SK-N-SH (cell line): ENCODE data around the gene UQCRHL. TPM values are rescaled to one million over a fixed set of nuclear protein-coding genes. Genes with fewer than 3 reads are reported as not detected.

Source experiments
- CTCF ChIA-PET: fragments of 300-600, 350-600 bp; formaldehyde crosslinking; extraction: SDS; loops from one replicate; lab custom pipeline; 2021; lab: Yijun Ruan, JAX
- POLR2A ChIA-PET: fragments of 350-600 bp; sonication (Branson Sonifier 250); formaldehyde crosslinking; extraction: SDS; loops from one replicate; lab custom pipeline; 2020; ENCODE audit warnings: antibody characterized with exemption, inconsistent platforms; lab: Yijun Ruan, JAX
- DNase-seq: peaks from one replicate; pipeline ENCODE4 v3.0.0; 2012
- H2AFZ ChIP-seq: fragments of 200-600 bp; sonication (generic); 2 replicates; pipeline ENCODE4 v1.8.1; 2016; ENCODE audit warnings: antibody characterized with exemption, mild to moderate bottlenecking, low read depth
- H3F3A ChIP-seq: fragments of 200-600 bp; sonication (generic); replicated peaks from 2 replicates; pipeline ENCODE3; 2016; ENCODE audit warnings: antibody characterized with exemption, mild to moderate bottlenecking; ENCODE audit not compliant: insufficient read depth
- H3K27ac ChIP-seq, 2 experiments: fragments of 200-500 bp in 1 of 2; fragments of 200-600 bp in 1 of 2; sonication (Bioruptor generic) in 1 of 2; sonication (generic), shearing (Covaris generic) in 1 of 2; 2 replicates each; pipeline versions ENCODE4 v1.5.1 to v1.6.1; 2014 to 2016; ENCODE audit warnings: low read depth in 2 of 2, inconsistent platforms in 1 of 2, low read length in 1 of 2, mild to moderate bottlenecking in 1 of 2, mixed read lengths in 1 of 2
- H3K27me3 ChIP-seq: fragments of 200-600 bp; sonication (generic), shearing (Covaris generic); 2 replicates; pipeline ENCODE4 v1.6.1; 2016; ENCODE audit warnings: mixed run types; ENCODE audit not compliant: insufficient read depth
- H3K36me3 ChIP-seq, 2 experiments: fragments of 200-500 bp in 1 of 2; fragments of 200-600 bp in 1 of 2; sonication (Bioruptor generic) in 1 of 2; sonication (generic) in 1 of 2; replicated peaks in 1 of 2; 2 replicates each; pipeline versions ENCODE3 to v1.5.1; 2014 to 2016; ENCODE audit warnings: low read length in 1 of 2, mild to moderate bottlenecking in 1 of 2; ENCODE audit not compliant: insufficient read depth in 2 of 2, control insufficient read depth in 1 of 2
- H3K4me1 ChIP-seq, 2 experiments: fragments of 200-500 bp in 1 of 2; fragments of 200-600 bp in 1 of 2; sonication (Bioruptor generic) in 1 of 2; sonication (generic), shearing (Covaris generic) in 1 of 2; 2 replicates each; pipeline versions ENCODE4 v1.5.1 to v1.6.1; 2014 to 2016; ENCODE audit warnings: low read depth in 1 of 2, low read length in 1 of 2, mixed run types in 1 of 2; ENCODE audit not compliant: insufficient read depth in 2 of 2, control insufficient read depth in 1 of 2
- H3K4me2 ChIP-seq: fragments of 200-600 bp; sonication (generic), shearing (Covaris generic); 2 replicates; pipeline ENCODE4 v1.6.1; 2017; ENCODE audit warnings: mixed run types
- H3K4me3 ChIP-seq, 2 experiments: fragments of 200-500 bp in 1 of 2; fragments of 200-600 bp in 1 of 2; sonication (Bioruptor generic) in 1 of 2; sonication (generic), shearing (Covaris generic) in 1 of 2; 2 replicates each; pipeline versions ENCODE4 v1.5.1 to v1.8.1; 2014 to 2016; ENCODE audit warnings: low read depth in 2 of 2, inconsistent platforms in 1 of 2, low read length in 1 of 2, mild to moderate bottlenecking in 1 of 2, mixed read lengths in 1 of 2, moderate library complexity in 1 of 2
- H3K79me2 ChIP-seq: fragments of 200-600 bp; sonication (generic); 2 replicates; pipeline ENCODE4 v1.8.1; 2017; ENCODE audit warnings: mild to moderate bottlenecking; ENCODE audit not compliant: insufficient read depth
- H3K9ac ChIP-seq: fragments of 200-600 bp; sonication (generic); 2 replicates; pipeline ENCODE4 v1.6.1; 2017; ENCODE audit warnings: mixed run types
- H3K9me2 ChIP-seq: fragments of 200-600 bp; sonication (generic); 2 replicates; pipeline ENCODE4 v1.6.1; 2017; ENCODE audit warnings: mixed run types
- H3K9me3 ChIP-seq: fragments of 200-600 bp; sonication (generic); 2 replicates; pipeline ENCODE4 v1.6.1; 2017; ENCODE audit warnings: mixed run types, mild to moderate bottlenecking, moderate library complexity
- H4K20me1 ChIP-seq: fragments of 200-600 bp; sonication (generic); 2 replicates; pipeline ENCODE4 v1.6.1; 2017; ENCODE audit warnings: mild to moderate bottlenecking, mixed run types; ENCODE audit not compliant: insufficient read depth
- CHD2 ChIP-seq: fragments of 150-350 bp; IDR thresholded peaks from 2 replicates; pipeline ENCODE4 v1.6.1; 2018; ENCODE audit warnings: low read length; ENCODE audit not compliant: partially characterized antibody
- FOXM1 ChIP-seq: IDR thresholded peaks from 2 replicates; pipeline ENCODE4 v1.4.0; 2012; ENCODE audit warnings: low read depth, mild to moderate bottlenecking
- GABPA ChIP-seq: IDR thresholded peaks from 2 replicates; pipeline ENCODE4 v1.4.0; 2012; ENCODE audit warnings: low read depth, mild to moderate bottlenecking
- GATA2 ChIP-seq: sonication (generic); formaldehyde crosslinking; IDR thresholded peaks from 2 replicates; pipeline ENCODE4 v1.5.0; 2020; ENCODE audit warnings: mild to moderate bottlenecking, missing genetic modification reagents
- JUND ChIP-seq: IDR thresholded peaks from 2 replicates; pipeline ENCODE4 v1.4.0; 2012
- NFIC ChIP-seq: IDR thresholded peaks from 2 replicates; pipeline ENCODE4 v1.4.0; 2012; ENCODE audit warnings: borderline replicate concordance
- RCOR1 ChIP-seq: fragments of 150-350 bp; IDR thresholded peaks from 2 replicates; pipeline ENCODE4 v1.6.1; 2017; ENCODE audit warnings: antibody characterized with exemption, low read length
- REST ChIP-seq: IDR thresholded peaks from 2 replicates; pipeline ENCODE4 v1.6.1; 2012; ENCODE audit warnings: mild to moderate bottlenecking, low read depth, low read length, moderate library complexity
- RFX5 ChIP-seq: IDR thresholded peaks from 2 replicates; pipeline ENCODE4 v1.6.1; 2012; ENCODE audit warnings: mild to moderate bottlenecking, improper control_type of control experiment, low read length
- SIN3A ChIP-seq: IDR thresholded peaks from 2 replicates; pipeline ENCODE4 v1.6.1; 2012; ENCODE audit warnings: low read depth, mild to moderate bottlenecking, low read length, moderate library complexity, borderline replicate concordance
- TCF12 ChIP-seq: IDR thresholded peaks from 2 replicates; pipeline ENCODE4 v1.4.0; 2012
- TEAD4 ChIP-seq: IDR thresholded peaks from 2 replicates; pipeline ENCODE4 v1.4.0; 2012; ENCODE audit warnings: mild to moderate bottlenecking, borderline replicate concordance; ENCODE audit not compliant: insufficient read depth
- YY1 ChIP-seq: IDR thresholded peaks from 2 replicates; pipeline ENCODE4 v1.4.0; 2012; ENCODE audit warnings: low read depth, mild to moderate bottlenecking
- whole genome bisulfite sequencing: methylation state at CpG from one replicate; pipeline ENCODE4 v1.1.6; 2017; ENCODE audit warnings: low lambda C conversion rate; 5-methylcytosine and 5-hydroxymethylcytosine counted together
- polyA plus RNA-seq, 3 experiments: library from polyadenylated mRNA; depleted of rRNA; stranded (reverse); fragments of >200 nt; gene quantifications; 2 replicates each; pipeline ENCODE4 v1.2.3, GENCODE V29; 2012

The UQCRHL gene
- polyA plus RNA-seq, 1 of the 3 experiments (the other 2 are of a cell fraction): 2.8 TPM

GRCh38 chr1:15835741-15836510, 28.5 kb upstream of the UQCRHL start (continued):
- TF ChIP-seq REST (0 out of 2 replicates have a peak, but pooled peaks have one; percentile 42), RCOR1 (peak; percentile 36; the same call in 1 of the 2 replicates), NFIC (no peak), JUND (no peak), CHD2 (peak; percentile 88), SIN3A (no peak; the same call in 1 of the 2 replicates), TCF12 (no peak), RFX5 (no peak), GATA2 (no peak), YY1 (peak; percentile 72; the same call in 1 of the 2 replicates), FOXM1 (no peak), GABPA (no peak)

- Histone ChIP-seq H3K4me3 (peak overlapping the region; percentile 61 to 98), H4K20me1 (no peaks in the 10 kb centered on the region), H2AFZ (peak overlapping the region; percentile 83), H3F3A (peaks cover 34% of the 10 kb centered on the region), H3K9me3 (no peaks in the 10 kb centered on the region; the same call in 1 of the 2 replicates), H3K9me2 (no peaks in the 10 kb centered on the region), H3K27ac (peak overlapping the region; percentile 98 to 100), H3K4me1 (peaks cover 3 to 12% of the 10 kb centered on the region in 2 experiments; a peak in 2 of 4 replicates), H3K27me3 (no peaks in the 10 kb centered on the region), H3K79me2 (peaks cover 27% of the 10 kb centered on the region), H3K9ac (peak overlapping the region; percentile 99), H3K4me2 (peak overlapping the region; percentile 100), H3K36me3 (peaks cover 0 to 6% of the 10 kb centered on the region in 2 experiments)
- peak; percentile 12; the same call in 1 of the 2 replicates for TF ChIP-seq FOXM1
- no peak for TF ChIP-seq TEAD4
- CTCF ChIA-PET: interaction anchor here (1.1 to 3.3 kb wide), 2 partner anchors 12 to 15 kb away, joined by 4 to 10 read pairs; partner anchors contain the start of gene SPEN
- under 1% methylated on average over 29 of the region's 37 CpGs for WGBS
- POLR2A ChIA-PET: interaction anchor here (0.5 to 3.0 kb wide), 6 partner anchors 10 to 44 kb away, joined by 3 to 19 read pairs (median 10); partner anchors contain the start of gene SPEN
- peak; percentile 62 for DNase-seq
These were observed 27.8 kb upstream of the UQCRHL start for GRCh38 chr1:15835205-15835740.
